Psoas muscle (tissue), 8 donors: Measurements from ENCODE around the gene CAMK1D. TPM values are rescaled to one million over a fixed set of nuclear protein-coding genes. Genes with fewer than 3 reads are reported as not detected.

Experiments used
- ATAC-seq, 4 donors: fragments of 200-7000 bp; cut with Tn5 transposase; one replicate each; pipeline ENCODE4 v1.9.1; 2020; ENCODE audit warnings: moderate library complexity in 3 of 4, mild to moderate bottlenecking in 2 of 4
- DNase-seq, 2 donors: peaks; one replicate each; pipeline ENCODE4 v3.0.0-alpha.2; 2020
- H3K27ac ChIP-seq: fragments of 200-600 bp; one replicate; pipeline ENCODE4 v1.8.0; 2022
- H3K27me3 ChIP-seq, 3 donors: fragments of 200-600 bp in 1 of 3; one replicate each; pipeline versions ENCODE4 v1.6.1 to v1.8.0; 2013 to 2022; ENCODE audit warnings: low read length in 2 of 3, mild to moderate bottlenecking in 2 of 3, moderate library complexity in 1 of 3; ENCODE audit not compliant: insufficient read depth in 3 of 3
- H3K36me3 ChIP-seq, 2 donors: fragments of 200-600 bp in 1 of 2; one replicate each; pipeline versions ENCODE4 v1.6.1 to v1.8.0; 2013 to 2022; ENCODE audit warnings: low read depth in 1 of 2, mild to moderate bottlenecking in 1 of 2, moderate library complexity in 1 of 2; ENCODE audit not compliant: insufficient read depth in 1 of 2
- H3K4me1 ChIP-seq: fragments of 200-600 bp; one replicate; pipeline ENCODE4 v1.8.0; 2022
- H3K4me3 ChIP-seq: fragments of 200-600 bp; one replicate; pipeline ENCODE4 v1.8.0; 2022; ENCODE audit warnings: mild to moderate bottlenecking
- H3K9me3 ChIP-seq: fragments of 200-600 bp; one replicate; pipeline ENCODE4 v1.8.0; 2022
- WGBS, 3 donors: extraction: QIAGEN DNeasy Blood & Tissue Kit; methylation state at CpG; one replicate each; pipeline versions ENCODE4 v1.1.6 to v1.1.7; 2013; 5-methylcytosine and 5-hydroxymethylcytosine counted together
- intact Hi-C, 2 donors: fragments of 100-400 bp; cut with DNase I; formaldehyde crosslinking; loops; one replicate each; pipeline versions ENCODE4 v1.11.0 to v1.14.2; 2022
- polyA plus RNA-seq, 3 donors: library from polyadenylated mRNA; stranded (reverse); fragments of 200-250 nt; gene quantifications; one replicate each; pipeline ENCODE4 v1.2.3, GENCODE V29; 2013
- total RNA-seq, 4 donors: library from RNA; stranded (reverse); fragmentation: NEBNext Ultra II Directional in 2 of 4; extraction: Animal tissue kit (Norgen Biotek cat#: 25700) in 2 of 4; gene quantifications; one replicate each; pipeline versions ENCODE4 v1.2.1 to v1.2.4, GENCODE V29; 2021 to 2023
- TF ChIP-seq, protein P1 (sequence below): fragments of 200-600 bp; IDR thresholded peaks from one replicate; pipeline ENCODE4 v1.8.0; 2022; ENCODE audit warnings: antibody characterized with exemption
- donor health status: healthy with polysubstance abuse.
- donor health status: DM: no; HTN: no; CAD: no; lungs with moderate emphysema.
- donor health status: Bipolar disorder and iron deficiency.
- donor health status: healthy.
- donor health status: DM: yes; HTN: yes; CAD: no.
- donor health status: DM: no; HTN: no; CAD: no.
- donor health status: DM: no; HTN: no; CAD: no.
- donor health status: DM: yes; HTN: yes; CAD: no.

CAMK1D gene
- total and polyA plus RNA-seq, 7 donors: 0.39 to 1.8 (median 0.53) TPM

DNA sequence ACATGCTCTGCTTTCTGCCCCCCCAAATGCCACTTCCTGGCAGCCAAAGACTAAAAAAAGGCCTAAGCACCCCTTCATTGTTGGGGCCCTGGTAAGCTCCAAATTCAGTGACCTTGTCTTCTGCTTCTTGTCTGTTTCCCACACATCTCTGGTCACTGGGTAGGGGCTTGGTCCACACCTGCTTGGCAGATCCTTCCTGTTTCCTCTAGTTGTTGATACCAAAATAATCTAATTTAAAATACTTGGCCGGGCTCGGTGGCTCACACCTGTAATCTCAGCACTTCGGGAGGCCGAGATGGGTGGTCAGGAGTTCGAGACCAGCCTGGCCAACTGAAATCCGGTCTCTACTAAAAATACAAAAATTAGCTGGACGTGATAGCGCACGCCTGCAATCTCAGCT, 130.6 kb downstream of the CAMK1D start:
- 77 to 79% (median 79%) methylated on average over 9 of the region's 9 CpGs for WGBS, 3 donors
- Histone ChIP-seq H3K27ac (no peak overlapping the region), H3K36me3 (no peaks in the 10 kb centered on the region), H3K4me3 (no peak overlapping the region), H3K4me1 (no peaks in the 10 kb centered on the region), H3K9me3 (no peaks in the 10 kb centered on the region), H3K27me3 (no peaks in the 10 kb centered on the region)
- DNase-seq (no peak), ATAC-seq (no peak)
- intact Hi-C loops: no loop called here
- TF ChIP-seq, protein P1, sequence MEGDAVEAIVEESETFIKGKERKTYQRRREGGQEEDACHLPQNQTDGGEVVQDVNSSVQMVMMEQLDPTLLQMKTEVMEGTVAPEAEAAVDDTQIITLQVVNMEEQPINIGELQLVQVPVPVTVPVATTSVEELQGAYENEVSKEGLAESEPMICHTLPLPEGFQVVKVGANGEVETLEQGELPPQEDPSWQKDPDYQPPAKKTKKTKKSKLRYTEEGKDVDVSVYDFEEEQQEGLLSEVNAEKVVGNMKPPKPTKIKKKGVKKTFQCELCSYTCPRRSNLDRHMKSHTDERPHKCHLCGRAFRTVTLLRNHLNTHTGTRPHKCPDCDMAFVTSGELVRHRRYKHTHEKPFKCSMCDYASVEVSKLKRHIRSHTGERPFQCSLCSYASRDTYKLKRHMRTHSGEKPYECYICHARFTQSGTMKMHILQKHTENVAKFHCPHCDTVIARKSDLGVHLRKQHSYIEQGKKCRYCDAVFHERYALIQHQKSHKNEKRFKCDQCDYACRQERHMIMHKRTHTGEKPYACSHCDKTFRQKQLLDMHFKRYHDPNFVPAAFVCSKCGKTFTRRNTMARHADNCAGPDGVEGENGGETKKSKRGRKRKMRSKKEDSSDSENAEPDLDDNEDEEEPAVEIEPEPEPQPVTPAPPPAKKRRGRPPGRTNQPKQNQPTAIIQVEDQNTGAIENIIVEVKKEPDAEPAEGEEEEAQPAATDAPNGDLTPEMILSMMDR: no peak

DNA sequence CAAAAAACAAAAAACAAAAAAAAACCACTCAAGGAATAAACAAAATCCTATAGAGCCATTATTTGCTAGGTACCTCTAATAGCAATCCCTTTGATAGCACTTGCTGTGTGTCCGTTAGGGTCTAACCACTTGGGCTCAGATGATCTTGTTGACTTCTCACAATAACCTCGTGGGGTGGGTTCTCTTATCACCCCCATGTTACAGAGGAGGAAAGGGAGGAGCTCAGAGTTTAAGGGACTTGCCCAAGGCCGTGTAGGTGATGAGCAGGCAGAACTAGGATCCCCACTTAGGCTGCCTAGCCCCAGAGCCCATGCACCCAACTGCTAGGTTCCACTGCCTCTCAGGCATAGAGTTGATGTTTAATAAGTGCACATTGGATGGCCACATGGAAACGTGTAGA, 131.1 kb downstream of the CAMK1D start:
- Histone ChIP-seq H3K4me1 (no peaks in the 10 kb centered on the region), H3K36me3 (no peaks in the 10 kb centered on the region), H3K27ac (no peak overlapping the region), H3K27me3 (no peaks in the 10 kb centered on the region), H3K4me3 (no peak overlapping the region), H3K9me3 (no peaks in the 10 kb centered on the region)
- 69 to 85% (median 77%) methylated on average over 4 of the region's 4 CpGs for WGBS, 3 donors
- ATAC-seq (no peak), DNase-seq (no peak)
- intact Hi-C loops: no loop called here
- TF ChIP-seq, protein P1: no peak

DNA sequence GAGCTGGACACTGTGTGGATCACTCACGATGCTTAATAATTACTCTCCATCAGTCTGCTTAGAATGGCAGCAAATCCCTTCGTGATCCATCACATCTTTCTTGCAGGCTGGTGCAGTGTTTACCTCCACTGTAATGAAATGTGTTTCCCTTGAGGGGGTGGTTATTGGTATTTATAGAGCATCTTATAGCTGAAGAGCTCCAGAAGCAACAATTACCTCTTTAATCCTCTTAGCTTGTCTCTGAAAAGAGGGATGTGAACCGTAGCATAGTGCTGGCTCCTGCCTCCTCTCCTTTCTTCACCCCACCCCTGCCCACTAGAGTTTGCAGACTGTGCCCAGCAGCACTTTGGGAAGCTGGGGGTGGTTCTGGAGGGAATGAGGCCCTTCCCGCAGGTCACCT, 132.6 kb downstream of the CAMK1D start:
- no peaks in the 10 kb centered on the region for H3K9me3 ChIP-seq
- no peaks in the 10 kb centered on the region for H3K4me1 ChIP-seq
- no peak overlapping the region for H3K27ac ChIP-seq
- 74 to 79% (median 78%) methylated on average over 4 of the region's 4 CpGs for WGBS, 3 donors
- ATAC-seq: no peak
- no peak overlapping the region for H3K4me3 ChIP-seq
- no peaks in the 10 kb centered on the region for H3K27me3 ChIP-seq
- H3K36me3 ChIP-seq: no peaks in the 10 kb centered on the region
- intact Hi-C loops: no loop called here
- TF ChIP-seq, protein P1: no peak
- DNase-seq: no peak

DNA sequence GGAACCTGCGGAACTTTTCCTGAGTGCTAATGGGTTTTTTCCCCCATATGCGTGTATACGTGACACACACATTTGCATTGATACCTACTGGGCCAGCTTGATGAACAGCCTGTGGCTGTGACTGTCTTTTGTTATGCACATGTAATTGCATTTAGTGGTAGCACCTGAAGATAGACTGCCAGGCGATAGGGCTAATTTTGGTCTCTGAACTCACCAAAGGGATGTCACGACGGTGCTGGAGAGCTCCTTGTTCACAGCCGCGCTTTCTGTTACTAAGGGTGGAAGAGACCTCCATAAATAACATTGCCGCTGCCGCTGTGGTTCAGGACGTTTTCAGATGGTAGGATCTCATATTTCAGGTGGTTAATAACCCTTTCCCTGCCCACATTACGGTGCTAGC, 133.2 kb downstream of the CAMK1D start:
- no peak for ATAC-seq
- no peak for DNase-seq
- Histone ChIP-seq H3K4me3 (no peak overlapping the region), H3K27me3 (no peaks in the 10 kb centered on the region), H3K36me3 (no peaks in the 10 kb centered on the region), H3K9me3 (no peaks in the 10 kb centered on the region), H3K4me1 (no peaks in the 10 kb centered on the region), H3K27ac (no peak overlapping the region)
- 39 to 48% (median 47%) methylated on average over 12 of the region's 12 CpGs for WGBS, 3 donors
- TF ChIP-seq, protein P1: no peak
- intact Hi-C loops: no loop called here
